GM12874 (cell line): Measurements from ENCODE around the gene THG1L.

Experiments
- CTCF ChIP-seq: IDR thresholded peaks from 2 replicates; pipeline ENCODE4 v1.5.1; 2011; ENCODE audit warnings: low read depth, mild to moderate bottlenecking, control low read depth, low read length, moderate library complexity; ENCODE audit not compliant: insufficient read depth

Gene THG1L

GRCh38 chr5:157739388-157740228 lies 8.4 kb downstream of the THG1L start:
- no peak for TF ChIP-seq CTCF

- peak; percentile 50 for TF ChIP-seq CTCF
Observed at GRCh38 chr5:157740229-157740610, 9.0 kb downstream of the THG1L start.

- TF ChIP-seq CTCF: no peak
Observed at GRCh38 chr5:157741131-157741530, 9.9 kb downstream of the THG1L start.

GRCh38 chr5:157743163-157744050 lies 12.2 kb downstream of the THG1L start, which contains the start of gene LSM11:
Gene LSM11, plus strand, starts transcription at chr5:157743712. Its CDS starts 39 bp downstream, at chr5:157743751.
- peak; percentile 100 for TF ChIP-seq CTCF

- no peak for TF ChIP-seq CTCF
Observed at GRCh38 chr5:157744051-157745011, 13.1 kb downstream of the THG1L start.

GRCh38 chr5:157745041-157745456 lies 13.8 kb downstream of the THG1L start:
- TF ChIP-seq CTCF: no peak
